Liver (tissue), 3 donors: ENCODE data around the gene LYST.

Experiments used
- FOXA1 ChIP-seq: IDR thresholded peaks from 2 replicates; pipeline ENCODE4 v1.6.1; 2016; ENCODE audit warnings: antibody characterized with exemption
- GABPA ChIP-seq, 2 donors: IDR thresholded peaks in 1 of 2; conservative IDR thresholded peaks in 1 of 2; 2 replicates each; pipeline ENCODE4 v1.6.1; 2016; ENCODE audit warnings: antibody characterized with exemption in 2 of 2, mild to moderate bottlenecking in 1 of 2, moderate library complexity in 1 of 2
- RXRA ChIP-seq, 2 donors: IDR thresholded peaks; 2 replicates each; pipeline ENCODE4 v1.6.1; 2017 to 2018; ENCODE audit warnings: antibody characterized with exemption in 2 of 2, mild to moderate bottlenecking in 1 of 2
- SP1 ChIP-seq: IDR thresholded peaks from 2 replicates; pipeline ENCODE4 v1.6.1; 2018; ENCODE audit warnings: antibody characterized with exemption, mild to moderate bottlenecking
- TAF1 ChIP-seq: conservative IDR thresholded peaks from 2 replicates; pipeline ENCODE4 v1.6.1; 2016; ENCODE audit warnings: antibody characterized with exemption, mild to moderate bottlenecking
- TF ChIP-seq, protein P1 (sequence below): fragments of 150-350 bp; IDR thresholded peaks from 2 replicates; pipeline ENCODE4 v1.5.1; 2017; ENCODE audit warnings: improper control_type of control experiment, low read depth, low read length; ENCODE audit not compliant: missing input control
- TF ChIP-seq, protein P2 (sequence below): IDR thresholded peaks from 2 replicates; pipeline ENCODE4 v1.6.1; 2016; ENCODE audit warnings: antibody characterized with exemption
- TF ChIP-seq, protein P3 (sequence below): IDR thresholded peaks from 2 replicates; pipeline ENCODE4 v1.6.1; 2016; ENCODE audit warnings: antibody characterized with exemption, mild to moderate bottlenecking
- TF ChIP-seq, protein P4 (sequence below): IDR thresholded peaks from 2 replicates; pipeline ENCODE4 v1.6.1; 2016; ENCODE audit warnings: antibody characterized with exemption
- TF ChIP-seq, protein P5 (sequence below): IDR thresholded peaks from 2 replicates; pipeline ENCODE4 v1.6.1; 2016; ENCODE audit warnings: antibody characterized with exemption
- donor health status: healthy.
- donor health status: healthy.

DNA sequence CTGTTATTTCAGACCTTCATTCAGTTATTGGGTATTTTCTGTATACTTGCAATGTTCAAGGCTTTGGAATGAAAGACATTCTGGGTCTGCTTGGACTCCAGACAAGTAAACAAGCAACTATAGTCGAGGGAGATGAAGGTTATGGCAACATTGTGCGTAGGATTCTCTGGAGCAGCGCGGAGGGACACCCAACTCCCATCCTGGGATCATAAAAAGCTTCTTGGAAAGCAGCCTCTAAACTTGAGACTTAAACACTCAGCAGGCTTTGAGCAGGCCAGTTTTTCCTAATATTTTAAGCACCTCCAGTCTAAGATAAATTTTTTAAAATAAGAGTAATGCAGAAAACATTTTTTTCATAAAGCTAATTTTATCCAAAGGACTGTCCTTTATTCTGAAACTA is 7.6 kb upstream of the LYST start:
- TF ChIP-seq, protein P1, sequence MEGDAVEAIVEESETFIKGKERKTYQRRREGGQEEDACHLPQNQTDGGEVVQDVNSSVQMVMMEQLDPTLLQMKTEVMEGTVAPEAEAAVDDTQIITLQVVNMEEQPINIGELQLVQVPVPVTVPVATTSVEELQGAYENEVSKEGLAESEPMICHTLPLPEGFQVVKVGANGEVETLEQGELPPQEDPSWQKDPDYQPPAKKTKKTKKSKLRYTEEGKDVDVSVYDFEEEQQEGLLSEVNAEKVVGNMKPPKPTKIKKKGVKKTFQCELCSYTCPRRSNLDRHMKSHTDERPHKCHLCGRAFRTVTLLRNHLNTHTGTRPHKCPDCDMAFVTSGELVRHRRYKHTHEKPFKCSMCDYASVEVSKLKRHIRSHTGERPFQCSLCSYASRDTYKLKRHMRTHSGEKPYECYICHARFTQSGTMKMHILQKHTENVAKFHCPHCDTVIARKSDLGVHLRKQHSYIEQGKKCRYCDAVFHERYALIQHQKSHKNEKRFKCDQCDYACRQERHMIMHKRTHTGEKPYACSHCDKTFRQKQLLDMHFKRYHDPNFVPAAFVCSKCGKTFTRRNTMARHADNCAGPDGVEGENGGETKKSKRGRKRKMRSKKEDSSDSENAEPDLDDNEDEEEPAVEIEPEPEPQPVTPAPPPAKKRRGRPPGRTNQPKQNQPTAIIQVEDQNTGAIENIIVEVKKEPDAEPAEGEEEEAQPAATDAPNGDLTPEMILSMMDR = no peak
- TF ChIP-seq, protein P2, sequence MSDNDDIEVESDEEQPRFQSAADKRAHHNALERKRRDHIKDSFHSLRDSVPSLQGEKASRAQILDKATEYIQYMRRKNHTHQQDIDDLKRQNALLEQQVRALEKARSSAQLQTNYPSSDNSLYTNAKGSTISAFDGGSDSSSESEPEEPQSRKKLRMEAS = no peak
- no peak for TF ChIP-seq RXRA (IDR thresholded peaks at IDR 0.05)
- TF ChIP-seq, protein P3, sequence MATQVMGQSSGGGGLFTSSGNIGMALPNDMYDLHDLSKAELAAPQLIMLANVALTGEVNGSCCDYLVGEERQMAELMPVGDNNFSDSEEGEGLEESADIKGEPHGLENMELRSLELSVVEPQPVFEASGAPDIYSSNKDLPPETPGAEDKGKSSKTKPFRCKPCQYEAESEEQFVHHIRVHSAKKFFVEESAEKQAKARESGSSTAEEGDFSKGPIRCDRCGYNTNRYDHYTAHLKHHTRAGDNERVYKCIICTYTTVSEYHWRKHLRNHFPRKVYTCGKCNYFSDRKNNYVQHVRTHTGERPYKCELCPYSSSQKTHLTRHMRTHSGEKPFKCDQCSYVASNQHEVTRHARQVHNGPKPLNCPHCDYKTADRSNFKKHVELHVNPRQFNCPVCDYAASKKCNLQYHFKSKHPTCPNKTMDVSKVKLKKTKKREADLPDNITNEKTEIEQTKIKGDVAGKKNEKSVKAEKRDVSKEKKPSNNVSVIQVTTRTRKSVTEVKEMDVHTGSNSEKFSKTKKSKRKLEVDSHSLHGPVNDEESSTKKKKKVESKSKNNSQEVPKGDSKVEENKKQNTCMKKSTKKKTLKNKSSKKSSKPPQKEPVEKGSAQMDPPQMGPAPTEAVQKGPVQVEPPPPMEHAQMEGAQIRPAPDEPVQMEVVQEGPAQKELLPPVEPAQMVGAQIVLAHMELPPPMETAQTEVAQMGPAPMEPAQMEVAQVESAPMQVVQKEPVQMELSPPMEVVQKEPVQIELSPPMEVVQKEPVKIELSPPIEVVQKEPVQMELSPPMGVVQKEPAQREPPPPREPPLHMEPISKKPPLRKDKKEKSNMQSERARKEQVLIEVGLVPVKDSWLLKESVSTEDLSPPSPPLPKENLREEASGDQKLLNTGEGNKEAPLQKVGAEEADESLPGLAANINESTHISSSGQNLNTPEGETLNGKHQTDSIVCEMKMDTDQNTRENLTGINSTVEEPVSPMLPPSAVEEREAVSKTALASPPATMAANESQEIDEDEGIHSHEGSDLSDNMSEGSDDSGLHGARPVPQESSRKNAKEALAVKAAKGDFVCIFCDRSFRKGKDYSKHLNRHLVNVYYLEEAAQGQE = no peak
- TF ChIP-seq GABPA (IDR thresholded peaks at IDR 0.05 in 1 of 2, conservative IDR thresholded peaks at IDR 0.05 in 1 of 2) = no peak
- no peak for TF ChIP-seq FOXA1
- TF ChIP-seq, protein P4, sequence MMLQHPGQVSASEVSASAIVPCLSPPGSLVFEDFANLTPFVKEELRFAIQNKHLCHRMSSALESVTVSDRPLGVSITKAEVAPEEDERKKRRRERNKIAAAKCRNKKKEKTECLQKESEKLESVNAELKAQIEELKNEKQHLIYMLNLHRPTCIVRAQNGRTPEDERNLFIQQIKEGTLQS = no peak
- TF ChIP-seq TAF1 = no peak
- TF ChIP-seq SP1 = no peak
- TF ChIP-seq, protein P5, sequence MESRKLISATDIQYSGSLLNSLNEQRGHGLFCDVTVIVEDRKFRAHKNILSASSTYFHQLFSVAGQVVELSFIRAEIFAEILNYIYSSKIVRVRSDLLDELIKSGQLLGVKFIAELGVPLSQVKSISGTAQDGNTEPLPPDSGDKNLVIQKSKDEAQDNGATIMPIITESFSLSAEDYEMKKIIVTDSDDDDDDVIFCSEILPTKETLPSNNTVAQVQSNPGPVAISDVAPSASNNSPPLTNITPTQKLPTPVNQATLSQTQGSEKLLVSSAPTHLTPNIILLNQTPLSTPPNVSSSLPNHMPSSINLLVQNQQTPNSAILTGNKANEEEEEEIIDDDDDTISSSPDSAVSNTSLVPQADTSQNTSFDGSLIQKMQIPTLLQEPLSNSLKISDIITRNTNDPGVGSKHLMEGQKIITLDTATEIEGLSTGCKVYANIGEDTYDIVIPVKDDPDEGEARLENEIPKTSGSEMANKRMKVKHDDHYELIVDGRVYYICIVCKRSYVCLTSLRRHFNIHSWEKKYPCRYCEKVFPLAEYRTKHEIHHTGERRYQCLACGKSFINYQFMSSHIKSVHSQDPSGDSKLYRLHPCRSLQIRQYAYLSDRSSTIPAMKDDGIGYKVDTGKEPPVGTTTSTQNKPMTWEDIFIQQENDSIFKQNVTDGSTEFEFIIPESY = no peak
